H9 (cell line): Measurements from ENCODE around the gene KANK4. TPM values are rescaled to one million over a fixed set of nuclear protein-coding genes. Genes with fewer than 3 reads are reported as not detected.

Experiments used
- DNase-seq: peaks from one replicate; pipeline ENCODE4 v3.0.0-alpha.2; 2017
- H2AFZ ChIP-seq: one replicate; pipeline ENCODE4 v1.6.1; 2013; ENCODE audit warnings: mild to moderate bottlenecking, low read length, control low read depth, moderate library complexity
- H2AK5ac ChIP-seq: 2 replicates; pipeline ENCODE4 v1.6.1; 2013; ENCODE audit warnings: low read length, control low read depth, mixed read lengths; ENCODE audit not compliant: insufficient read length
- H2BK120ac ChIP-seq: one replicate; pipeline ENCODE4 v1.6.1; 2013; ENCODE audit warnings: low read depth, mild to moderate bottlenecking, low read length, control low read depth, inconsistent platforms; ENCODE audit not compliant: poor library complexity, severe bottlenecking
- H2BK12ac ChIP-seq: 2 replicates; pipeline ENCODE4 v1.6.1; 2013; ENCODE audit warnings: low read length, control low read depth, mixed read lengths, low read depth; ENCODE audit not compliant: insufficient read length
- H2BK15ac ChIP-seq: 2 replicates; pipeline ENCODE4 v1.6.1; 2013; ENCODE audit warnings: low read depth, low read length, control low read depth
- H2BK20ac ChIP-seq: one replicate; pipeline ENCODE4 v1.6.1; 2013; ENCODE audit warnings: low read depth, mild to moderate bottlenecking, low read length, control low read depth, inconsistent platforms; ENCODE audit not compliant: poor library complexity, severe bottlenecking
- H2BK5ac ChIP-seq: 2 replicates; pipeline ENCODE4 v1.6.1; 2013; ENCODE audit warnings: low read length, control low read depth, mixed read lengths; ENCODE audit not compliant: insufficient read length
- H3K14ac ChIP-seq: 2 replicates; pipeline ENCODE4 v1.6.1; 2013; ENCODE audit warnings: low read length, control low read depth; ENCODE audit not compliant: insufficient read depth
- H3K18ac ChIP-seq: 2 replicates; pipeline ENCODE4 v1.6.1; 2013; ENCODE audit warnings: low read depth, mild to moderate bottlenecking, mixed read lengths, low read length, control low read depth; ENCODE audit not compliant: insufficient read length
- H3K23ac ChIP-seq: 2 replicates; pipeline ENCODE4 v1.6.1; 2013; ENCODE audit warnings: low read length, control low read depth, mixed read lengths, low read depth; ENCODE audit not compliant: insufficient read length
- H3K23me2 ChIP-seq: 2 replicates; pipeline ENCODE4 v1.6.1; 2013; ENCODE audit warnings: low read depth, mild to moderate bottlenecking, mixed read lengths, low read length, control low read depth; ENCODE audit not compliant: insufficient read length, poor library complexity, severe bottlenecking
- H3K27ac ChIP-seq: 2 replicates; pipeline ENCODE4 v1.5.1; 2013; ENCODE audit warnings: low read length, control low read depth, mixed read lengths, low read depth; ENCODE audit not compliant: insufficient read length
- H3K27me3 ChIP-seq: 2 replicates; pipeline ENCODE4 v1.6.1; 2013; ENCODE audit warnings: low read length, control low read depth, inconsistent platforms; ENCODE audit not compliant: insufficient read depth
- H3K4ac ChIP-seq: 2 replicates; pipeline ENCODE4 v1.6.1; 2013; ENCODE audit warnings: low read depth, mild to moderate bottlenecking, control low read depth, inconsistent platforms, low read length, moderate library complexity
- H3K4me1 ChIP-seq: 2 replicates; pipeline ENCODE4 v1.6.1; 2013; ENCODE audit warnings: low read length, control low read depth, inconsistent platforms; ENCODE audit not compliant: insufficient read depth
- H3K4me2 ChIP-seq: 2 replicates; pipeline ENCODE4 v1.6.1; 2013; ENCODE audit warnings: low read length, control low read depth, mixed read lengths; ENCODE audit not compliant: insufficient read length, insufficient read depth
- H3K56ac ChIP-seq: 2 replicates; pipeline ENCODE4 v1.6.1; 2013; ENCODE audit warnings: low read depth, mild to moderate bottlenecking, mixed read lengths, low read length, control low read depth; ENCODE audit not compliant: insufficient read length
- H3K79me1 ChIP-seq: 2 replicates; pipeline ENCODE4 v1.6.1; 2013; ENCODE audit warnings: low read depth, mild to moderate bottlenecking, moderate library complexity, low read length, control low read depth, inconsistent platforms; ENCODE audit not compliant: insufficient read depth, poor library complexity, severe bottlenecking
- H3K79me2 ChIP-seq: 2 replicates; pipeline ENCODE4 v1.6.1; 2013; ENCODE audit warnings: low read length, control low read depth, inconsistent platforms; ENCODE audit not compliant: insufficient read depth
- H3K9ac ChIP-seq: 2 replicates; pipeline ENCODE4 v1.6.1; 2013; ENCODE audit warnings: low read length, control low read depth, mixed read lengths; ENCODE audit not compliant: insufficient read length; ENCODE audit errors: extremely low read depth
- H3K9me3 ChIP-seq: one replicate; pipeline ENCODE4 v1.6.1; 2013; ENCODE audit warnings: low read depth, low read length, inconsistent platforms; ENCODE audit not compliant: control insufficient read depth
- H3T11ph ChIP-seq: one replicate; pipeline ENCODE4 v1.6.1; 2013; ENCODE audit warnings: mild to moderate bottlenecking, low read length, control low read depth, inconsistent platforms
- H4K20me1 ChIP-seq: one replicate; pipeline ENCODE4 v1.6.1; 2013; ENCODE audit not compliant: control insufficient read depth, insufficient read length, insufficient read depth
- H4K5ac ChIP-seq: 2 replicates; pipeline ENCODE4 v1.6.1; 2013; ENCODE audit warnings: low read depth, mild to moderate bottlenecking, mixed read lengths, low read length, control low read depth; ENCODE audit not compliant: insufficient read length
- H4K8ac ChIP-seq: replicated peaks from 2 replicates; pipeline ENCODE4 v1.6.1; 2013; ENCODE audit warnings: low read length, control low read depth, mixed read lengths, low read depth; ENCODE audit not compliant: insufficient read length
- H4K91ac ChIP-seq: 2 replicates; pipeline ENCODE4 v1.6.1; 2013; ENCODE audit warnings: low read depth, mild to moderate bottlenecking, moderate library complexity, mixed read lengths, low read length, control low read depth; ENCODE audit not compliant: insufficient read length
- H3K27ac Mint-ChIP-seq, 3 experiments: 2 replicates in 2 of 3; 3 replicates in 1 of 3; pipeline ENCODE4 v1.8.0; 2020 to 2021; ENCODE audit warnings: mixed read lengths in 3 of 3, mild to moderate bottlenecking in 1 of 3, moderate library complexity in 1 of 3
- H3K27me3 Mint-ChIP-seq: 2 replicates; pipeline ENCODE4 v1.8.0; 2021; ENCODE audit warnings: low read depth, mild to moderate bottlenecking, moderate library complexity, mixed read lengths
- H3K36me3 Mint-ChIP-seq, 3 experiments: 2 replicates in 2 of 3; 3 replicates in 1 of 3; pipeline ENCODE4 v1.8.0; 2020 to 2021; ENCODE audit warnings: low read depth in 3 of 3, mixed read lengths in 3 of 3; ENCODE audit not compliant: insufficient read depth in 1 of 3
- H3K4me1 Mint-ChIP-seq, 2 experiments: 2 replicates each; pipeline ENCODE4 v1.8.0; 2020; ENCODE audit warnings: mixed read lengths in 2 of 2
- H3K4me3 Mint-ChIP-seq, 2 experiments: 2 replicates in 1 of 2; 3 replicates in 1 of 2; pipeline ENCODE4 v1.8.0; 2020 to 2021; ENCODE audit warnings: mild to moderate bottlenecking in 2 of 2, mixed read lengths in 2 of 2, moderate library complexity in 1 of 2
- H3K9me3 Mint-ChIP-seq, 2 experiments: 2 replicates in 1 of 2; 3 replicates in 1 of 2; pipeline ENCODE4 v1.8.0; 2020; ENCODE audit warnings: mild to moderate bottlenecking in 2 of 2, mixed read lengths in 2 of 2, moderate library complexity in 1 of 2
- CTCF ChIP-seq: fragments of 200-600 bp; sonication (generic); conservative IDR thresholded peaks from 3 replicates; pipeline ENCODE4 v1.8.0; 2021; ENCODE audit warnings: antibody characterized with exemption, mild to moderate bottlenecking
- WGBS: extraction: QIAGEN DNeasy Blood & Tissue Kit; methylation state at CpG from one replicate; pipeline ENCODE4 v1.1.7; 2013; ENCODE audit warnings: missing lambda C conversion rate, low lambda C conversion rate, mixed read lengths; ENCODE audit not compliant: insufficient read length; ENCODE audit errors: extremely low coverage; 5-methylcytosine and 5-hydroxymethylcytosine counted together
- total RNA-seq: library from RNA; stranded (reverse); gene quantifications from 2 replicates; pipeline ENCODE4 v1.2.1, GENCODE V29; 2021

KANK4 gene
- total RNA-seq, 1 experiment from 2014 or later = 0.15 TPM

GRCh38 chr1:62368989-62369388, 49.8 kb upstream of the KANK4 start:
- Histone ChIP-seq H2BK15ac (no peak overlapping the region), H2AK5ac (no peak overlapping the region), H3K23ac (no peak overlapping the region), H3K27me3 (no peaks in the 10 kb centered on the region), H3T11ph (no peak overlapping the region), H3K9me3 (no peaks in the 10 kb centered on the region), H3K14ac (no peak overlapping the region), H4K5ac (no peak overlapping the region), H3K79me2 (no peaks in the 10 kb centered on the region), H3K4ac (no peak overlapping the region), H2BK20ac (no peak overlapping the region), H2AFZ (no peak overlapping the region), H3K23me2 (no peaks in the 10 kb centered on the region), H2BK120ac (no peak overlapping the region), H2BK12ac (no peak overlapping the region), H2BK5ac (no peak overlapping the region), H4K91ac (no peak overlapping the region), H3K79me1 (no peaks in the 10 kb centered on the region), H3K56ac (no peak overlapping the region), H3K4me1 (no peaks in the 10 kb centered on the region), H3K4me2 (no peak overlapping the region), H3K27ac (no peak overlapping the region), H4K8ac (no peak overlapping the region), H3K9ac (no peak overlapping the region), H4K20me1 (no peaks in the 10 kb centered on the region), H3K18ac (no peak overlapping the region)
- no peak for TF ChIP-seq CTCF
- peaks cover 8 to 10% of the 10 kb centered on the region in 2 experiments for H3K9me3 Mint-ChIP-seq
- H3K27ac Mint-ChIP-seq = no peak overlapping the region
- peaks cover 1 to 6% (median 4%) of the 10 kb centered on the region in 3 experiments; a peak in 3 of 7 replicates for H3K36me3 Mint-ChIP-seq
- H3K27me3 Mint-ChIP-seq = peaks cover 2% of the 10 kb centered on the region; the same call in 1 of the 2 replicates
- H3K4me1 Mint-ChIP-seq = peaks cover 6 to 7% of the 10 kb centered on the region in 2 experiments; a peak in 3 of 4 replicates
- DNase-seq = no peak
- no CpG with 5 or more reads among the region's 6 CpGs for WGBS
- no peak overlapping the region for H3K4me3 Mint-ChIP-seq
